Hepatocyte (in vitro differentiated cells): Measurements from ENCODE around the gene CCNG2. TPM values are rescaled to one million over a fixed set of nuclear protein-coding genes. Genes with fewer than 3 reads are reported as not detected.

Experiments used
- DNase-seq: peaks from one replicate; pipeline ENCODE4 v3.0.0-alpha.2; 2016; ENCODE audit warnings: low spot score
- H2AFZ ChIP-seq: fragments of 200-600 bp; sonication (generic); 2 replicates; pipeline ENCODE4 v1.6.0; 2016; ENCODE audit warnings: antibody characterized with exemption, mild to moderate bottlenecking
- H3K27ac ChIP-seq: fragments of 200-600 bp; sonication (generic); 2 replicates; pipeline ENCODE4 v1.5.1; 2016; ENCODE audit warnings: mild to moderate bottlenecking
- H3K27me3 ChIP-seq: fragments of 200-600 bp; sonication (generic); 2 replicates; pipeline ENCODE4 v1.6.1; 2016
- H3K36me3 ChIP-seq: fragments of 200-600 bp; sonication (generic); replicated peaks from 2 replicates; pipeline ENCODE4 v1.5.1; 2016; ENCODE audit warnings: low read depth; ENCODE audit not compliant: insufficient read depth
- H3K4me1 ChIP-seq: fragments of 200-600 bp; sonication (generic); 2 replicates; pipeline ENCODE4 v1.5.1; 2016; ENCODE audit warnings: mild to moderate bottlenecking, moderate library complexity; ENCODE audit not compliant: insufficient read depth
- H3K4me2 ChIP-seq: fragments of 200-600 bp; sonication (generic); 2 replicates; pipeline ENCODE4 v1.6.0; 2016
- H3K4me3 ChIP-seq: fragments of 200-600 bp; sonication (generic); 2 replicates; pipeline ENCODE4 v1.5.1; 2016; ENCODE audit warnings: mild to moderate bottlenecking
- H3K79me2 ChIP-seq: fragments of 200-600 bp; sonication (generic); 2 replicates; pipeline ENCODE4 v1.6.0; 2017; ENCODE audit warnings: mild to moderate bottlenecking
- H3K9me2 ChIP-seq: fragments of 200-600 bp; sonication (generic); replicated peaks from 2 replicates; pipeline ENCODE4 v1.6.0; 2017; ENCODE audit warnings: mild to moderate bottlenecking; ENCODE audit not compliant: insufficient read depth
- H3K9me3 ChIP-seq: fragments of 200-600 bp; sonication (generic); 2 replicates; pipeline ENCODE4 v1.5.1; 2016; ENCODE audit warnings: low read depth, mild to moderate bottlenecking
- H4K20me1 ChIP-seq: fragments of 200-600 bp; sonication (generic); 2 replicates; pipeline ENCODE4 v1.6.0; 2016; ENCODE audit warnings: mild to moderate bottlenecking; ENCODE audit not compliant: insufficient read depth, poor library complexity, severe bottlenecking
- CTCF ChIP-seq: fragments of 200-600 bp; sonication (generic); IDR thresholded peaks from 2 replicates; pipeline ENCODE4 v1.5.1; 2016; ENCODE audit warnings: antibody characterized with exemption, mild to moderate bottlenecking; ENCODE audit not compliant: poor library complexity
- EZH2 ChIP-seq: fragments of 200-600 bp; sonication (generic); IDR thresholded peaks from 2 replicates; pipeline ENCODE4 v1.6.1; 2016; ENCODE audit warnings: antibody characterized with exemption, mild to moderate bottlenecking, borderline replicate concordance
- EZH2phosphoT487 ChIP-seq: fragments of 200-600 bp; sonication (generic); IDR thresholded peaks from one replicate; pipeline ENCODE4 v1.6.1; 2018; ENCODE audit warnings: antibody characterized with exemption, mild to moderate bottlenecking, low read depth, moderate library complexity; ENCODE audit not compliant: unreplicated experiment, severe bottlenecking
- WGBS: methylation state at CpG from one replicate; pipeline ENCODE4 v1.1.6; 2016; ENCODE audit warnings: low lambda C conversion rate; ENCODE audit errors: missing lambda C conversion rate; 5-methylcytosine and 5-hydroxymethylcytosine counted together
- polyA plus RNA-seq: library from polyadenylated mRNA; unstranded; fragments of >200 nt; fragmentation: Nextera tagmentation; extraction: Ambion mirVana; gene quantifications from 2 replicates; pipeline ENCODE4 v1.2.1, GENCODE V29; 2016
- total RNA-seq: library from RNA; depleted of rRNA; stranded (reverse); fragments of >200 nt; gene quantifications from 2 replicates; pipeline ENCODE4 v1.2.3, GENCODE V29; 2014

CCNG2 gene
- total and polyA plus RNA-seq, 2 experiments from 2014 or later, result 73.8 to 127 TPM

- no peaks in the 10 kb centered on the region for H4K20me1 ChIP-seq
- H3K4me3 ChIP-seq, result no peak overlapping the region
- H3K9me3 ChIP-seq, result no peaks in the 10 kb centered on the region
- H3K9me2 ChIP-seq, result no peaks in the 10 kb centered on the region
- peaks cover 7% of the 10 kb centered on the region for H3K4me1 ChIP-seq
- H3K27me3 ChIP-seq, result no peaks in the 10 kb centered on the region
- no peak for TF ChIP-seq EZH2phosphoT487
- TF ChIP-seq EZH2, result no peak
- TF ChIP-seq CTCF, result no peak
- no peaks in the 10 kb centered on the region for H3K79me2 ChIP-seq
- peak overlapping the region; percentile 89 for H3K27ac ChIP-seq
- H3K4me2 ChIP-seq, result no peak overlapping the region
- WGBS, result 62% methylated on average over 3 of the region's 3 CpGs
- no peaks in the 10 kb centered on the region for H3K36me3 ChIP-seq
- H2AFZ ChIP-seq, result no peak overlapping the region
- peak; percentile 13 for DNase-seq
Observed at GRCh38 chr4:77201857-77202256, 44.9 kb downstream of the CCNG2 start.

GRCh38 chr4:77202491-77202890 lies 45.5 kb downstream of the CCNG2 start:
- H3K36me3 ChIP-seq, result no peaks in the 10 kb centered on the region
- no peaks in the 10 kb centered on the region for H3K79me2 ChIP-seq
- peak; percentile 53 for DNase-seq
- H2AFZ ChIP-seq, result no peak overlapping the region
- 43% methylated on average over 1 of the region's 1 CpG for WGBS
- no peaks in the 10 kb centered on the region for H4K20me1 ChIP-seq
- no peaks in the 10 kb centered on the region for H3K9me2 ChIP-seq
- no peak for TF ChIP-seq CTCF
- TF ChIP-seq EZH2, result no peak
- no peak for TF ChIP-seq EZH2phosphoT487
- no peaks in the 10 kb centered on the region for H3K9me3 ChIP-seq
- H3K4me3 ChIP-seq, result no peak overlapping the region
- H3K4me2 ChIP-seq, result peak overlapping the region; percentile 6
- H3K4me1 ChIP-seq, result peaks cover 7% of the 10 kb centered on the region
- H3K27ac ChIP-seq, result peak overlapping the region; percentile 89
- no peaks in the 10 kb centered on the region for H3K27me3 ChIP-seq

GRCh38 chr4:77203380-77204197 lies 46.6 kb downstream of the CCNG2 start:
- no peaks in the 10 kb centered on the region for H3K27me3 ChIP-seq
- H3K4me2 ChIP-seq, result peak overlapping the region; percentile 6
- 29% methylated on average over 8 of the region's 8 CpGs for WGBS
- H3K4me3 ChIP-seq, result no peak overlapping the region
- no peaks in the 10 kb centered on the region for H3K79me2 ChIP-seq
- H2AFZ ChIP-seq, result no peak overlapping the region
- peak; percentile 84 for TF ChIP-seq CTCF
- no peak for TF ChIP-seq EZH2
- no peaks in the 10 kb centered on the region for H3K9me3 ChIP-seq
- DNase-seq, result peak; percentile 89
- H3K9me2 ChIP-seq, result no peaks in the 10 kb centered on the region
- no peaks in the 10 kb centered on the region for H4K20me1 ChIP-seq
- no peaks in the 10 kb centered on the region for H3K36me3 ChIP-seq
- H3K27ac ChIP-seq, result peak overlapping the region; percentile 89
- peaks cover 7% of the 10 kb centered on the region for H3K4me1 ChIP-seq
